ENCODE measurements around the gene ATP2B2.

ATP2B2 gene

DNA sequence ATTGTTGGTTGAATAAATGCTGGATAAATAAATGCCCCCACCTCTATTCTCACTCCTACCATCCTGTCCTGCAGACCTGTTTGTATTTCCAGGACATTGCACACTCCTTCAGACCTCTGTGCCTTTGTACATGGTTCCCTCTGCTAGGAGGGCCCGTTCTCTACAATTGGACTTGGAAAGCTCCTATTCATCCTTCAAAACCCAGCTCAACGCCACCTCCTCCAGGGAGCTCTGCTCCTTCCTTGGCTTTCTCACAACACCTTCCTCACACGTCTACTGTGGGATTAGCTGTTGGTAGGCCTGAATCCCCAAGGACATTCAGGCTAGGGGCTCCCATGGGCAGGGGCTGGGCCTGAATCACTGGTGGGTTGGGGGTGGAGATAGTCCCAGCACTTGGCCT lies 105.8 kb downstream of the ATP2B2 start:
- Histone ChIP-seq H3K27me3 (ENCODE audit: control insufficient read depth in 1 of 2, insufficient read depth in 2 of 2, low read length in 2 of 2) (no peaks in the 10 kb centered on the region), H3K9me3 (ENCODE audit: control insufficient read depth in 2 of 2, low read length in 2 of 2) (no peaks in the 10 kb centered on the region), H3K36me3 (ENCODE audit: control insufficient read depth in 2 of 2, insufficient read depth in 2 of 2, low read length in 2 of 2) (no peaks in the 10 kb centered on the region), H3K27ac (ENCODE audit: low read length) (no peak overlapping the region), H3K9ac (ENCODE audit: low read length in 2 of 2) (no peak overlapping the region), H3K4me3 (ENCODE audit: low read length in 2 of 2) (no peak overlapping the region), H3K4me1 (ENCODE audit: control insufficient read depth, insufficient read depth, low read length) (no peaks in the 10 kb centered on the region)

DNA sequence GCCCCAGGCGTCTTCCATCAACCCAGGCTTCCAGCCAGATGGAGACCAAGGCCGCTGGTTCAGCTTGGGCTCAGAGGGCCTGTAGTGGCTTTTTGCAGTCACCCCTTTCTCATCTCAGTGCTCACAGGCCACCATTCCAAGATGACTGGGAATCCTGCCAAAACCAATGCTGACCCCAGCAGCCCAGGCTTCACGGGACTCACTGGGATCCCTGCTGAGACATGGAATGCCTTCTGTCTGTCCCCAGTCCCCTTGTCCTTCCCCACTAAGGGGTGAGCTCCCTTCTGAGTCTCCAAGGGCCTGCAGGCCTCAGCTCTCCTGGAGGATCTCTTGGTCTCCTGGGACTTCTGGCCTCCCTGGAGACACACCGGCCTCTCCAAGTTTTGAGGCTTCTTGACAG lies 107.0 kb downstream of the ATP2B2 start:
- Histone ChIP-seq H3K27ac (ENCODE audit: low read length) (no peak overlapping the region), H3K4me1 (ENCODE audit: control insufficient read depth, insufficient read depth, low read length) (no peaks in the 10 kb centered on the region), H3K9ac (ENCODE audit: low read length in 2 of 2) (no peak overlapping the region), H3K4me3 (ENCODE audit: low read length in 2 of 2) (no peak overlapping the region), H3K27me3 (ENCODE audit: control insufficient read depth in 1 of 2, insufficient read depth in 2 of 2, low read length in 2 of 2) (no peaks in the 10 kb centered on the region), H3K36me3 (ENCODE audit: control insufficient read depth in 2 of 2, insufficient read depth in 2 of 2, low read length in 2 of 2) (no peaks in the 10 kb centered on the region), H3K9me3 (ENCODE audit: control insufficient read depth in 2 of 2, low read length in 2 of 2) (no peaks in the 10 kb centered on the region)

DNA sequence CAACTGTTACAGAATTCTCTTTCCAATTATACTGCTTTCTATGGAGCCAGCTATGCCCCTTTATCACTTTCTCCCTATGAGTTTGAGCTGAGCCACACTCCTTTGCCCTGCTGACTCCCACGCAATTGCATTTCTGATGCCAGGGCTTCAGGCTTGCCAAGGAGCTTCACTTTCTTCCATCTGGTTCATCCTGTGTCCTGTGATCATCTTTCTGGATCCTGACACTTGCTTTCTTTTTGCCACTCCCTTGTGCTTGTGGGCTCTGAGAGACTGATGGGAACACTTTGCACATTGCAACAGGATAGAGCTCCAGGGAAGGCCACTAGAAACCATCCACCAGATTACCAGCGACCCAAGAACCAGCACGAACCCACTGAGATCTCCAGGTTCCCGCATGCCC lies 107.5 kb downstream of the ATP2B2 start:
- Histone ChIP-seq H3K9ac (ENCODE audit: low read length in 2 of 2) (no peak overlapping the region), H3K4me1 (ENCODE audit: control insufficient read depth, insufficient read depth, low read length) (no peaks in the 10 kb centered on the region), H3K27me3 (ENCODE audit: control insufficient read depth in 1 of 2, insufficient read depth in 2 of 2, low read length in 2 of 2) (no peaks in the 10 kb centered on the region), H3K27ac (ENCODE audit: low read length) (no peak overlapping the region), H3K4me3 (ENCODE audit: low read length in 2 of 2) (no peak overlapping the region), H3K9me3 (ENCODE audit: control insufficient read depth in 2 of 2, low read length in 2 of 2) (no peaks in the 10 kb centered on the region), H3K36me3 (ENCODE audit: control insufficient read depth in 2 of 2, insufficient read depth in 2 of 2, low read length in 2 of 2) (no peaks in the 10 kb centered on the region)

DNA sequence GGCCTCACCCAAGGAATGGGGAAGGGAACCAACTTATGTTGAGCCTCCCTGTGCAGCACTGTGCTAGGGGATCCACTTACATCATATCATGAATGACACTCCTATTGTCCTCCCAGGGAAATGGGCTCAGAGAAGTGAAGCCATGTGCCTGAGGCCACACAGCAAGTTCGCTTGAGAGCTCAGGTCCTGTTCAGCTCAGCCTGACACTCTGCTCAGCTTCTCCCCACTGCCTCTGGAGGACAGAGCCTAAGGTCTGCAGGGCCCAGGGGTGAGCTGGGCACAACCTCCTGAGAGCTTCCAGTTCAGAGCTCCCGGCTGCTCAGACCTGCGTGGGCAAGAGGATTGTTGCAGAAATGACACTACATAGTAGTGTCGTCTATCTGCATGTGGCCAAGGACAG lies 108.5 kb downstream of the ATP2B2 start:
- no peaks in the 10 kb centered on the region for H3K27me3 ChIP-seq (ENCODE audit: control insufficient read depth in 1 of 2, insufficient read depth in 2 of 2, low read length in 2 of 2)
- no peak overlapping the region for H3K27ac ChIP-seq (ENCODE audit: low read length)
- H3K36me3 ChIP-seq (ENCODE audit: control insufficient read depth in 2 of 2, insufficient read depth in 2 of 2, low read length in 2 of 2), result no peaks in the 10 kb centered on the region
- no peak overlapping the region for H3K9ac ChIP-seq (ENCODE audit: low read length in 2 of 2)
- no peaks in the 10 kb centered on the region for H3K4me1 ChIP-seq (ENCODE audit: control insufficient read depth, insufficient read depth, low read length)
- no peak overlapping the region for H3K4me3 ChIP-seq (ENCODE audit: low read length in 2 of 2)
- H3K9me3 ChIP-seq (ENCODE audit: control insufficient read depth in 2 of 2, low read length in 2 of 2), result no peaks in the 10 kb centered on the region

DNA sequence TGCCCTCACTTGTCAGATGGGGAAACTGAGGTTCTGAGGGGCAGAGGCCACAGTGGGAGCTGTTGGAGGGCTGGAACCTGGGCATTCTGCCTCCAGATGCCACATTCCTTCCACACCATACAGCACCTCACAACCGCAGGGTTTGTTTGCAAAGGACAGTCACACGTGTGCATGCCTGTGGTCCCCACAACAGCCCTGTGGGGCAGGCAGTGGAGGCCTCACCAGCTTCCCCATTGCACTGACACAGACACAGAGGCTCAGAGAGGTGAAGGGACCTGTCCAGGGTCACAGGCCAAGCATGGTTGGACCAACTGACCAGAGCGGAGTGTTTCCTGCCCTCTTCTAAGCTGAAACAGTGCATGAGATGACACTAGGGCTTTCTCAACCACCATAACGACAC lies 109.3 kb downstream of the ATP2B2 start:
- no peak overlapping the region for H3K9ac ChIP-seq (ENCODE audit: low read length in 2 of 2)
- H3K9me3 ChIP-seq (ENCODE audit: control insufficient read depth in 2 of 2, low read length in 2 of 2), result no peaks in the 10 kb centered on the region
- no peak overlapping the region for H3K27ac ChIP-seq (ENCODE audit: low read length)
- no peaks in the 10 kb centered on the region for H3K36me3 ChIP-seq (ENCODE audit: control insufficient read depth in 2 of 2, insufficient read depth in 2 of 2, low read length in 2 of 2)
- H3K4me3 ChIP-seq (ENCODE audit: low read length in 2 of 2), result no peak overlapping the region
- no peaks in the 10 kb centered on the region for H3K27me3 ChIP-seq (ENCODE audit: control insufficient read depth in 1 of 2, insufficient read depth in 2 of 2, low read length in 2 of 2)
- H3K4me1 ChIP-seq (ENCODE audit: control insufficient read depth, insufficient read depth, low read length), result no peaks in the 10 kb centered on the region

DNA sequence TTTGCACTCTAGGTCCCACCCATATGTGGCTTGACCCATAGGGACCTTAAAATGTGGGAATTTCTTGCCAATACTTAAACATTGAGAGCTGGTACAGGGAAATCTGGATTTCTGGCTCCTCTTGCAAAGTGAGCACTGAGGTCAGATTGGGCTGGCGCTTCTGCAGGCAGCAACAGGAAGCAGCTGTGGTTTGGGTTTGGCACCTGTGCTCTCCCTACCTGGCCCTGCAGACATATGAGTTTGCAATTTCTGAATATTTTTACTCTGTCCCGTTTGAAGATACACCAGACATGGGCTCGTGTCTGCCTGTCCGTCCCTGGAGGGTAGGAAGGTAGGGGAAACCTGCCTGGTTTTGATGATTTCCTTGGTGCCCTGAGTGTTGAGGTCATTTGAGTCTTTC lies 109.7 kb downstream of the ATP2B2 start:
- Histone ChIP-seq H3K4me3 (ENCODE audit: low read length in 2 of 2) (no peak overlapping the region), H3K27ac (ENCODE audit: low read length) (no peak overlapping the region), H3K9me3 (ENCODE audit: control insufficient read depth in 2 of 2, low read length in 2 of 2) (no peaks in the 10 kb centered on the region), H3K4me1 (ENCODE audit: control insufficient read depth, insufficient read depth, low read length) (no peaks in the 10 kb centered on the region), H3K36me3 (ENCODE audit: control insufficient read depth in 2 of 2, insufficient read depth in 2 of 2, low read length in 2 of 2) (no peaks in the 10 kb centered on the region), H3K9ac (ENCODE audit: low read length in 2 of 2) (no peak overlapping the region), H3K27me3 (ENCODE audit: control insufficient read depth in 1 of 2, insufficient read depth in 2 of 2, low read length in 2 of 2) (no peaks in the 10 kb centered on the region)

DNA sequence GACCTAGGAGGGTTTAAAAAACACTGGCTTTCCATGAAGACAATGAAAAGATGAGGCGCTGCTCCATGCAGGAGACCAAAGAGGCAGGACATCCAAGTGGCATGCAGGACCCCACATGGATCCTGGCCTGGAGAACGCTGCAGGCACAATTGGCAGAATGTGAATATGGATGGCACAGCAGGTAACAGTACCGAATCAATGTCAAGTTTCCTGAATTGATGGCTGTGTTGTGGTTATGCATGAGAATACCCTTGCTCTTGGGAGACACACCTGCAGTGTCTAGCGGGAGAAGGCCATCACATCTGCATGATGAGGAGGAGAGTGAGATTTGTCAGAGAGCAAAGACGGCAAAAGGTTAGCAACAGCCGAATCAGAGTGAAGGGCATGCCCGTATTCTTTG lies 110.2 kb downstream of the ATP2B2 start:
- no peak overlapping the region for H3K27ac ChIP-seq (ENCODE audit: low read length)
- no peaks in the 10 kb centered on the region for H3K36me3 ChIP-seq (ENCODE audit: control insufficient read depth in 2 of 2, insufficient read depth in 2 of 2, low read length in 2 of 2)
- H3K4me3 ChIP-seq (ENCODE audit: low read length in 2 of 2), result no peak overlapping the region
- H3K4me1 ChIP-seq (ENCODE audit: control insufficient read depth, insufficient read depth, low read length), result no peaks in the 10 kb centered on the region
- no peaks in the 10 kb centered on the region for H3K27me3 ChIP-seq (ENCODE audit: control insufficient read depth in 1 of 2, insufficient read depth in 2 of 2, low read length in 2 of 2)
- peaks cover 0 to 4% of the 10 kb centered on the region in 2 donors for H3K9me3 ChIP-seq (ENCODE audit: control insufficient read depth in 2 of 2, low read length in 2 of 2)
- no peak overlapping the region for H3K9ac ChIP-seq (ENCODE audit: low read length in 2 of 2)

DNA sequence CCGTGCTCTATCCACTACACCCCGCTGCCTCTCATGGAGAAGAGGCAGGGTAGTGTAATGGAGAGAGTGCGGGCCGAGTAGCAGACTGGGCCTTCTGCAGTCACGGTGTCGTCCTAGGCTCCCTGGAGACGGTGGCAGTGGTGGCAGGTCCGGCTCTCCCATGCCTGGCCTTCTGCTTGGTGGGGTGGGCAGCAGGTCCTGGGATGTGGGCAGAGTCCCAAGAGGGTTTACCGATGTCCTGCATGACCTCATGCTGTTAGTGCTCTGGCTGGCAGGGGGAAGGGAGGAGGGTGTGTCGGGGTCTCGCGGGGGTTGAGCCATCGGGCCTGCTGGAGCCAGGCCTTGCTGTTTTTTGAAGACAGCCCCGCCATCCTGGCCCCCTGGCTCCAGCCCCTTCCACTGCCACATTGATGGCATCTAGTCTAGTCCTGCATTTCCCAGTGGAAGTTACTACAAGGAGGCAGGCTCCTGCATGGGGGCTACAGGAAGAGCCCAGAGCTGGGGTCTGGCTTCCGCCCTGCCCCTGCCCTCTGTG lies 110.8 kb downstream of the ATP2B2 start:
- H3K36me3 ChIP-seq (ENCODE audit: control insufficient read depth in 2 of 2, insufficient read depth in 2 of 2, low read length in 2 of 2), result no peaks in the 10 kb centered on the region
- no peak overlapping the region for H3K4me3 ChIP-seq (ENCODE audit: low read length in 2 of 2)
- H3K9me3 ChIP-seq (ENCODE audit: control insufficient read depth in 2 of 2, low read length in 2 of 2), result peaks cover 0 to 4% of the 10 kb centered on the region in 2 donors
- no peak overlapping the region for H3K27ac ChIP-seq (ENCODE audit: low read length)
- H3K4me1 ChIP-seq (ENCODE audit: control insufficient read depth, insufficient read depth, low read length), result no peaks in the 10 kb centered on the region
- no peaks in the 10 kb centered on the region for H3K27me3 ChIP-seq (ENCODE audit: control insufficient read depth in 1 of 2, insufficient read depth in 2 of 2, low read length in 2 of 2)
- H3K9ac ChIP-seq (ENCODE audit: low read length in 2 of 2), result no peak overlapping the region

DNA sequence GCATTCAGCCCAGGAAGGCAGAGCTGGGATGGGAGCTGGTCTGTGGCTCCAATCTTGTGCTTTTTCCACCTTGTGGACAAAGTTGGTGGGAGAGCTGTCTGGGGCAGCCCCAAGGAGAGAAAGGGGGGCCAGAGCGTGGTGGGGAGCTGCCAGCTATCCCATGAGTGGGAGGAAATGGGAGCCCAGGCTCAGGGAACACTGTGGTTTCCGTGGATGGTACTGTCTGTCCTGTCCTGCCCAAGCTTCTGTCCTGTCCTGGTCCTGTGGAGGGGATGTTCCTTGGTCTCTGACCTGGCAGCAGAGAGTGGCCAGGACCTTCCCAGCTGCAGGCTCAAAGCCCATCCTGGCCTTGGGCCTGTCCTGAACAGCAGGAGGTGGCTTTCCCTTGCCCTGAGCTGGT lies 111.9 kb downstream of the ATP2B2 start:
- Histone ChIP-seq H3K4me1 (ENCODE audit: control insufficient read depth, insufficient read depth, low read length) (no peaks in the 10 kb centered on the region), H3K36me3 (ENCODE audit: control insufficient read depth in 2 of 2, insufficient read depth in 2 of 2, low read length in 2 of 2) (no peaks in the 10 kb centered on the region), H3K27ac (ENCODE audit: low read length) (no peak overlapping the region), H3K27me3 (ENCODE audit: control insufficient read depth in 1 of 2, insufficient read depth in 2 of 2, low read length in 2 of 2) (no peaks in the 10 kb centered on the region), H3K4me3 (ENCODE audit: low read length in 2 of 2) (no peak overlapping the region), H3K9ac (ENCODE audit: low read length in 2 of 2) (no peak overlapping the region), H3K9me3 (ENCODE audit: control insufficient read depth in 2 of 2, low read length in 2 of 2) (peaks cover 9 to 11% of the 10 kb centered on the region in 2 donors)

DNA sequence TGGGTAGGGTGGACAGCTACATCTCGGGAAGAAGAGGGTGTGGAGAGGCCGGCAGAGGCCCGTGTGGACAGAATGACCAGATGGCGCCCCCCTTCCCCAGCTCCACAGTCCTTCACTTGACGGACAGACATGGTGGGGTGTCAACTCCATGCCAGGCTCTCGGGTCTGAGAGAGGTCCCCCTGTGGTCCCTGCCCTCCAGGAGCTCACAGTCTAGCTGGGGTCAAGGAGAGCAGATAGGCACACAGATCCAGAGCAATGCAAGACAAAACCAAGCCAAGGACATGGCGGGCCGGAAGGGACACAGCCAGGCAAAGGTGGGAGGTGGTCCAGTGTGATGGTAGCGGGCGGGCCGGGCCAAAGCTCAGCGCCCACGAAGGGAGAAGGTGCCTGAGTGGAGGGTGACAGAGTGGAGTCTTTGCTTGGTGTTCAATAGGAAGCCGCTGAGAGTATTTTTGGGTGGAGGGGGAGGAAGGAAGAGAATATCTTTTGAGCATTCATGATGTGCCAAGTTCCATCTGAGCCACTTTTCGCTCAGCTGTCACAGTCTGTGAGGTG lies 112.4 kb downstream of the ATP2B2 start:
- no peaks in the 10 kb centered on the region for H3K4me1 ChIP-seq (ENCODE audit: control insufficient read depth, insufficient read depth, low read length)
- no peak overlapping the region for H3K4me3 ChIP-seq (ENCODE audit: low read length in 2 of 2)
- no peaks in the 10 kb centered on the region for H3K36me3 ChIP-seq (ENCODE audit: control insufficient read depth in 2 of 2, insufficient read depth in 2 of 2, low read length in 2 of 2)
- H3K9me3 ChIP-seq (ENCODE audit: control insufficient read depth in 2 of 2, low read length in 2 of 2), result peaks cover 13 to 16% of the 10 kb centered on the region in 2 donors
- H3K27me3 ChIP-seq (ENCODE audit: control insufficient read depth in 1 of 2, insufficient read depth in 2 of 2, low read length in 2 of 2), result no peaks in the 10 kb centered on the region
- no peak overlapping the region for H3K9ac ChIP-seq (ENCODE audit: low read length in 2 of 2)
- no peak overlapping the region for H3K27ac ChIP-seq (ENCODE audit: low read length)

DNA sequence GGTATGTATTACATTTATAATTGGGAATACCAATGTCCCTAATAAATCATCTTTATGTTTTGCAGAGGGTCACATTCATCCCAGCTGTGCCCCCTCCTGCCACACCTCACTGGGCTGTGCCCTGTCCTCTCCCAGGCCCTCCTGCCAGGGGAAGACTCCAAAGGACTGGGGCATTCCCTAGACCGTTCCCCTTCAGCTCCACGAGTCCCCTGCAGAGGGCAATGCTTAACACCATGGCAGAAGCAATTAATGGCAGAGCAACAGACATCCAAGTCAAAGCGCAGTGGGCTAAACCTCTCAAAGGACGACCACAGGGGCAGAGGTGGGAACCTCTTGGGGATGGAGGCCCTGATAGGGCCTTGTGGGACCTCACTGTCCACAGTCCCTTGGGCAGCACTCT lies 113.1 kb downstream of the ATP2B2 start:
- Histone ChIP-seq H3K27me3 (ENCODE audit: control insufficient read depth in 1 of 2, insufficient read depth in 2 of 2, low read length in 2 of 2) (no peaks in the 10 kb centered on the region), H3K9ac (ENCODE audit: low read length in 2 of 2) (no peak overlapping the region), H3K27ac (ENCODE audit: low read length) (no peak overlapping the region), H3K4me3 (ENCODE audit: low read length in 2 of 2) (no peak overlapping the region), H3K36me3 (ENCODE audit: control insufficient read depth in 2 of 2, insufficient read depth in 2 of 2, low read length in 2 of 2) (no peaks in the 10 kb centered on the region), H3K4me1 (ENCODE audit: control insufficient read depth, insufficient read depth, low read length) (no peaks in the 10 kb centered on the region), H3K9me3 (ENCODE audit: control insufficient read depth in 2 of 2, low read length in 2 of 2) (peaks cover 17 to 24% of the 10 kb centered on the region in 2 donors)
